AG04449 (cell line): ENCODE measurements around the gene PSMD14.
A peak's percentile ranks its signal among the peaks of the same experiment; 100 is the strongest.

Experiments
- CTCF ChIA-PET: fragments of 350-600 bp; formaldehyde crosslinking; extraction: SDS; loops from one replicate; lab custom pipeline; 2021; ENCODE audit warnings: antibody characterized with exemption; lab: Yijun Ruan, JAX
- POLR2A ChIA-PET: fragments of 400-600, 350-600 bp; formaldehyde crosslinking; extraction: SDS; loops from one replicate; lab custom pipeline; 2020; ENCODE audit warnings: antibody characterized with exemption, inconsistent platforms; lab: Yijun Ruan, JAX
- DNase-seq: peaks from one replicate; pipeline ENCODE4 v3.0.0-alpha.2; 2010; ENCODE audit warnings: low read depth, low spot score
- H3K4me3 ChIP-seq: 2 replicates; pipeline ENCODE4 v1.5.1; 2011; ENCODE audit warnings: low read depth, mild to moderate bottlenecking, control low read depth, low read length
- CTCF ChIP-seq: IDR thresholded peaks from one replicate; pipeline ENCODE4 v1.5.1; 2011; ENCODE audit warnings: mild to moderate bottlenecking, moderate library complexity, low read length, control low read depth, inconsistent platforms; ENCODE audit not compliant: insufficient read depth; ENCODE audit errors: missing control alignments

The PSMD14 gene

GRCh38 chr2:161424394-161424769 is 116.2 kb downstream of the PSMD14 start:
- no peak overlapping the region for H3K4me3 ChIP-seq
- CTCF ChIA-PET: interaction anchor here (0.6 to 1.5 kb wide), 2 partner anchors 9 to 150 kb away, joined by 3 to 6 read pairs; no protein-coding TSS in a partner anchor
- POLR2A ChIA-PET: no interaction called here
- no peak for TF ChIP-seq CTCF
- DNase-seq: no peak

GRCh38 chr2:161424891-161425727 is 116.9 kb downstream of the PSMD14 start:
- TF ChIP-seq CTCF: no peak
- no peak overlapping the region for H3K4me3 ChIP-seq
- DNase-seq: no peak
- ChIA-PET POLR2A (no interaction called here), CTCF (interaction anchor here (0.6 to 1.5 kb wide), 5 partner anchors 10 to 151 kb away, joined by 3 to 6 read pairs (median 3); no protein-coding TSS in a partner anchor)

- ChIA-PET POLR2A (no interaction called here), CTCF (interaction anchor here (0.9 to 1.5 kb wide), 4 partner anchors 9 to 16 kb away, joined by 3 to 6 read pairs (median 4); no protein-coding TSS in a partner anchor)
- H3K4me3 ChIP-seq: no peak overlapping the region
- no peak for DNase-seq
- no peak for TF ChIP-seq CTCF
Observed at GRCh38 chr2:161425728-161426454, 117.7 kb downstream of the PSMD14 start.

- no peak for DNase-seq
- peak overlapping the region; percentile 45 for H3K4me3 ChIP-seq
- ChIA-PET POLR2A (no interaction called here), CTCF (interaction anchor here (1.0 to 1.1 kb wide), 3 partner anchors 12 to 18 kb away, joined by 3 to 4 read pairs (median 3); no protein-coding TSS in a partner anchor)
- TF ChIP-seq CTCF: no peak
Observed at GRCh38 chr2:161426455-161426921, 118.3 kb downstream of the PSMD14 start.

GRCh38 chr2:161426922-161427663 is 118.9 kb downstream of the PSMD14 start:
- ChIA-PET POLR2A (no interaction called here), CTCF (interaction anchor here (0.6 to 1.6 kb wide), 9 partner anchors 8 to 180 kb away, joined by 3 to 9 read pairs (median 4); partner anchors contain the start of gene TBR1)
- peak overlapping the region; percentile 45 for H3K4me3 ChIP-seq
- no peak for DNase-seq
- TF ChIP-seq CTCF: peak; percentile 56
